Heart left ventricle (tissue), 13 donors: ENCODE results near the gene DNAJB7.

Source experiments
- POLR2A ChIP-seq, 2 donors: fragments of 450-650 bp; IDR thresholded peaks; one replicate each; pipeline ENCODE4 v1.6.1; 2017; ENCODE audit warnings: antibody characterized with exemption in 2 of 2, mild to moderate bottlenecking in 2 of 2, moderate library complexity in 2 of 2
- TF ChIP-seq, protein P1 (sequence below), 12 donors: fragments of 200-600 bp; sonication (generic) in 4 of 12; IDR thresholded peaks; one replicate each; pipeline versions ENCODE4 v1.5.0 to v1.8.0; 2018 to 2022; ENCODE audit warnings: antibody characterized with exemption in 12 of 12, mild to moderate bottlenecking in 5 of 12
- donor health status: ischemic (EF 13 %, LVEDD 7.1; RV severe dilation, severe dysfunction).
- donor health status: DM: no; HTN: yes; CAD: no.
- donor health status: DM: no; HTN: no; CAD: no.
- donor health status: ischemic (EF 25% LVEDD 6.9; RV normal size, moderate dysfunction).
- donor health status: ischemic (EF 25% LVEDD 5.7; RV mildly dilated, moderate dysfunction).
- donor health status: ischemic (EF 35%, LVEDD 5.7; RV mildly dilated, moderate dysfunction).
- donor health status: nonischemic (EF 11% LVEDD 7.7; RV severe dilation, severe dysfunction).
- donor health status: DM: yes; HTN: yes; CAD: no.
- donor health status: PGD.
- donor health status: ischemic (EF 29% LVEDD 5.4; RV normal size, mild dysfunction).
- donor health status: nonischemic (EF 23%, LVEDD 6.1; RV moderate dilation, normal function).

DNA sequence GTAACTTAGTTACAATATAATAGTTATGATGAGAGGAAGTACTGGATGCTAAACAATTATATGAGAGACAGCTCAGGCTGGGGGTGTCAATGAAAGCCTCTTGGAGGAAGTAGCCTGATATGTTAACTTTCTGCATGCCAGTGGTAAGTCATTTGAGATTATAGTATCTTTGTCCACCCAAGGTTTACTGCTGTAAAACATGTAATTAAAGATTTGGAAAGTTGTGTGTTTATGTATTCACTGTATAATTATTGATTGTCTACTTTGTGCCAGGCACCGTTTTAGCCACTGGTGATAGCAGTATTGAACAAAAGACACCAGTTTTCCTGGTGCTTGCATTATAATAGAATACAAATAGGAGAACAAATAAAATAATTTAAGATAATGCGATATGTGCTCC is 624 bp upstream of the DNAJB7 start:
- TF ChIP-seq, protein P1, sequence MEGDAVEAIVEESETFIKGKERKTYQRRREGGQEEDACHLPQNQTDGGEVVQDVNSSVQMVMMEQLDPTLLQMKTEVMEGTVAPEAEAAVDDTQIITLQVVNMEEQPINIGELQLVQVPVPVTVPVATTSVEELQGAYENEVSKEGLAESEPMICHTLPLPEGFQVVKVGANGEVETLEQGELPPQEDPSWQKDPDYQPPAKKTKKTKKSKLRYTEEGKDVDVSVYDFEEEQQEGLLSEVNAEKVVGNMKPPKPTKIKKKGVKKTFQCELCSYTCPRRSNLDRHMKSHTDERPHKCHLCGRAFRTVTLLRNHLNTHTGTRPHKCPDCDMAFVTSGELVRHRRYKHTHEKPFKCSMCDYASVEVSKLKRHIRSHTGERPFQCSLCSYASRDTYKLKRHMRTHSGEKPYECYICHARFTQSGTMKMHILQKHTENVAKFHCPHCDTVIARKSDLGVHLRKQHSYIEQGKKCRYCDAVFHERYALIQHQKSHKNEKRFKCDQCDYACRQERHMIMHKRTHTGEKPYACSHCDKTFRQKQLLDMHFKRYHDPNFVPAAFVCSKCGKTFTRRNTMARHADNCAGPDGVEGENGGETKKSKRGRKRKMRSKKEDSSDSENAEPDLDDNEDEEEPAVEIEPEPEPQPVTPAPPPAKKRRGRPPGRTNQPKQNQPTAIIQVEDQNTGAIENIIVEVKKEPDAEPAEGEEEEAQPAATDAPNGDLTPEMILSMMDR (IDR thresholded peaks at IDR 0.05): no peak
- no peak for TF ChIP-seq POLR2A (IDR thresholded peaks at IDR 0.05)
